ENCODE data around the gene ZFYVE21.
"Not testable (repeated sequence)": the region's sequence is repeated elsewhere in the genome, so short reads cannot be mapped to it uniquely, and the experiment has no call there.

The ZFYVE21 gene

DNA sequence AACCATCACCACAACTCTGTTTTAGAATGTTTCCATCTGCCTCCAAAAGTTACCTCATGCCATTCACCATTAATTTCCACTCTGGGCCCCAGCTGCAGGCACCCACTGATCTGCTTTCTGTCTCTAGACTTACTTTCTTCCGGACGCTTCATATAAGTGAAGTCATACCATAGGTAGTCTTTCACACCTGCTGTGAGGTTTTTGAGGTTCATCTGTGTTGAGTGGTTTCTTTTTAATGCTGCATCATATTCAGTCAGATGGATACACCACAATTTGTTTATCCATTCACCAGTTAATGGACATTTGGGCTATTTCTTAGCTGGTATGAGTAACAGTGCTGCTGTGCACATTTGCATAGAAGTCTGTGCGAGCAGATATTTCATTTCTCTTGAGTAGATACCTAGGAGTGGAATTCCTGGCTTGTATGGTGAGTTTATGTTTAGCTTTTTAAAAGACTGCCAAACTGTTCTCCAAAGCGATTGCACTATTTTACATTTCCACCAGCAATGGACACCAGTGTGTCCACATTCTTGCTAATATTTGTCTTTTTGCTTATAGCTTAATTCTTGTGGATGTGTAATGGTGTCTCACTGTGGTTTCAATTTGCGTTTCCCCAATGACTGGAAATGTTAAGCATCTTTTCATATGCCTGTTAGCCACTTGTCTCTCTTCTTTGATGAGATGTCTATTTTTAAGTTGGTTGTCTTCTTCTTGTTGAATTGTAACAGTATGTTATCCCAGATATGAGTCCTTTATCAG is 48.3 kb downstream of the ZFYVE21 start:
- DNase-seq (ENCODE audit: low read depth in 2 of 2), result no peak

DNA sequence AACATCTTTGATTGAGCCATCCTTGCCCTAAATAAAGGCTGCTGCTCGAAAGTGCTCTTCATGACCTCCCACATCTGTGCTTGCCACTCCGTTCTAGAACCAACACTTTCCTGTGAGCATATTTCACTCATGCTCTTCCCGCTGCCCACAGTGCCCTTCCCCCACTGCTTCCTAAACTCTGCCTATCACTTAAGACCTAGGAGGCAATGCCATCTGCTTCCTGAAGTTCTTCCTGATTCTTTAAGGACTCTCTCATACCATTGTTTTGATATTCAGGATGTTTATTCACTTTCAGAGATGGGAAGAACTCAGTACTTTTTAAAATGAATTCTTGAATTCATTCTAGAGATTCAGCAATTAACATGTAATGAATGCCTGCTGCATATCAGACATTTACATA is 49.9 kb downstream of the ZFYVE21 start:
- DNase-seq (ENCODE audit: low read depth in 2 of 2), result no peak

DNA sequence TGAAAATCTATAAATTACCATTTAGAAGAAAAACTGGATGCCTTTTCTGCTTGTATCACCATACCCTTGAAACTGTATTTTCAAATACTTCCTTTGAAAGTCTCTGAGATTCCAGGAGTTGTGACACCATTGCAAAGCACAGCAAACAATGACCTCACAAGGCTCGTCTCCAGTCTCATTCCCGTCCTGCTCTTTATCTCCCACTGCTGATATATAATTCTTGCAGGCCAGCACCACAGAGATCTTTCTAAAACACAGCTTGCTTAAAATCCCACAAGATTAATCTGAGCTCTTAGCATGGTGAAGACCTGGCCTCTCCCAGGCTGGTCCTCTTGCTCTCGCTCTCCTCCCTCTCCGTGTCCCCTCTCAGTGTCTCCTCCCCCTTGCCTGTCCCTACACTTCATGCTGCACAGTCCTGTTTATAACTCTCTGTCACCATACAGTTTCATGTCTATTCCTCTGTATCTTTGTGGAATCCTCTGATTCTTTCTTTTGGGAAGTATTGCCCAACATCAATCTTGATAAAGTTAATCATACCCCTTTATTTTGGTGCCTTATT is 51.8 kb downstream of the ZFYVE21 start:
- DNase-seq (ENCODE audit: low read depth in 2 of 2), result no peak

DNA sequence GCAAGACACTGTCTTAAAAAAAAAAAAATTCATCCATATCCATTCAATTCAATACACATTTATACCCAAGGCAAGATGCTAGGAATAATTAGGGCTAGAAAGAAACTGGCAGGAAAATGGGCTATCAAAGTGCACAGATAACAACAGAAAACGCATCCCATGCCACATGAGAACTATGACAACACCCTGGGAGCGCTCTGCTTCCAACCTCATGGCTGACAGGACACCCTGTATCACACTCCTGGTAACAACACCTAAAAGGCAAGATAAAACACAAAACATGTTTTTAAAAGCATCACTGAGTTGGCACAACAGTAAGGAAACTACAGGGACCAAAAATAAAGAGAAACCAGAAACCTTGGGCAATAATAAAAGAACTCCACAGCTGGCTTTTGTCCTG is 54.9 kb downstream of the ZFYVE21 start:
- DNase-seq (ENCODE audit: low read depth in 2 of 2), result no peak

- no peak for DNase-seq (ENCODE audit: low read depth in 2 of 2)
These were observed 55.3 kb downstream of the ZFYVE21 start for GRCh38 chr14:103770902-103771301.

- no peak for DNase-seq (ENCODE audit: low read depth in 2 of 2)
These were observed 56.6 kb downstream of the ZFYVE21 start for GRCh38 chr14:103772078-103772712.

DNA sequence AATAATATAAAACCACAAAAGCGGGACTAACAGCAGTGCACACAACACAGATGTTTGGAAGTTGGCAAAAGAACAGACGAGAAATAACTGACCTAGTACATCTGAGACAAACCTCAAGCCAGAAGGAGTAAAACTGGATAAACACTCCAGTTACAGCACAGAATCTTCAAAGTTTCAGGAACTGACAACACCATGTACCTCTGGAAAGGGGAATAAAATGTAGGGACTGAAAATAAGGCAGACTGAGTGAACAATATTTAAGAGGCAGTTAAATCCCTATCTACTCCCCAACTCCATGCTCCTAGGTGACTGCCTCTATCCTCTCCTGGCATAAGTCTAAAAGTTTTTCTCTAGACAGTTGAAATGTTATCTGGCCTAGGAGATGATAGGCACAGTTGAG is 57.9 kb downstream of the ZFYVE21 start:
- no peak for DNase-seq (ENCODE audit: low read depth in 2 of 2)

- DNase-seq (ENCODE audit: low read depth in 2 of 2), result no peak
These were observed 59.9 kb downstream of the ZFYVE21 start for GRCh38 chr14:103775506-103775905.

- DNase-seq (ENCODE audit: low read depth in 2 of 2), result not testable (repeated sequence)
These were observed 60.7 kb downstream of the ZFYVE21 start for GRCh38 chr14:103776319-103776718.

GRCh38 chr14:103782376-103782775 is 66.8 kb downstream of the ZFYVE21 start:
- DNase-seq (ENCODE audit: low read depth in 2 of 2), result no peak
